Head of caudate nucleus (tissue), 42 donors: ENCODE measurements around the gene PSMB4.
"Not testable (repeated sequence)": the region's sequence is repeated elsewhere in the genome, so short reads cannot be mapped to it uniquely, and the experiment has no call there.

Experiments used
- DNase-seq, 42 donors: peaks; one replicate each; pipeline versions ENCODE4 v3.0.0 to v3.0.0-alpha.2; 2020 to 2021; ENCODE audit warnings: mixed read lengths in 7 of 42
- intact Hi-C: fragments of 100-400 bp; cut with DNase I; formaldehyde crosslinking; loops from one replicate; pipeline ENCODE4 v1.15.0; 2022

The PSMB4 gene

GRCh38 chr1:151399324-151400171 lies at the start of gene PSMB4:
TSS of gene PSMB4 (plus strand) at chr1:151399573. CDS start at chr1:151399588, 15 bp downstream.
- DNase-seq, result peak; percentile 78 to 97 (median 92)
- intact Hi-C loops, result loop anchor here (10.0 kb wide), 2 partner anchors 55 to 105 kb away; partner anchors contain the start of gene RFX5

DNA sequence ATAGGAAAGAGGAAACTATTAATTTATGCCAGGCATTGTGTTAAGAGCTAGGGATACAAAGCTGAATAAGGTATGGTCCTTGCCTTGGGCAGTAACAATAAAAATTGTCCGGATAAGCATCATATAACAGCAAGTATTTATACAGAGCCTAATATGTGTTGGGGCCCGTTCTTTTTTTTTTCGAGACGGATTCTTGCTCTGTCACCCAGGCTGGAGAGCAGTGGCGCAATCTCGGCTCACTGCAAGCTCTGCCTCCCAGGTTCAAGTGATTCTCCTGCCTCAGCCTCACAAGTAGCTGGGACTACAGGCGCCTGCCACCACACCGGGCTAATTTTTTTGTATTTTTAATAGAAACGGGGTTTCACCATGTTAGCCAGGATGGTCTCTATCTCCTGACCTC lies 49.0 kb upstream of the PSMB4 start:
- DNase-seq, intact Hi-C loops: not testable (repeated sequence)

DNA sequence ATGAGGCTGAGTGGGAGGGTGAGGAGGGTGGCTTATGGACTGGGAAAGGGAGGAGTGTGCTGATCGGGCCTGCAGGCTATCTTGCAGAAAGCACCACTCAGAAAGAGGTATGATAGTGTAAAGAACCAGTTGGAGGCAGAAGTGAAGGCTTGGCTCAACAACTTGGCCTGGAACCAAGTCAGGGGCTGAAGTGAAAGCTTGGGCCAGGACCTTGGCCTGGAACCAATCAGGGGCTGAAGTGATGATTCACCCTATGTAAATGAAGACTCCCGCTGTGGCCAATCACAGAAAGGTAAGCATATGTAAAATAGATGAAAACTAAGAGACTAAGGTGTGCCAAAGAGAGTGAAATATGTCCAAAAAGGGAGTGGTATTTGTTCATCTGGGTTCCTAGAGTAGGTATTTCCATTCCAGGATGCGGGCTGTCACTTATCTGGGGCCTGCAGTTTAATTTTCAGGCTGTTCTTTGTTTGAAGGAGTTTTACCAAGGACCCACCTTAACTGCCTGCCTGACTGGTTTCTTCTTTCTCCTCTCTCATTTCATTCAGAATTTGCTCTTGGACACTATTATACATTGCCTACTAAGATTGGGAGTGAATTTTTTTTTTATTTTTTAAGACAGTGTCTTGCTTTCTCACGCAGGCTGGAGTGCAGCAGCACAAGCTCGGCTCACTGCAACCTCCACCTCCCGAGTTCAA lies 47.2 kb upstream of the PSMB4 start:
- intact Hi-C loops, result no loop called here
- no peak for DNase-seq

DNA sequence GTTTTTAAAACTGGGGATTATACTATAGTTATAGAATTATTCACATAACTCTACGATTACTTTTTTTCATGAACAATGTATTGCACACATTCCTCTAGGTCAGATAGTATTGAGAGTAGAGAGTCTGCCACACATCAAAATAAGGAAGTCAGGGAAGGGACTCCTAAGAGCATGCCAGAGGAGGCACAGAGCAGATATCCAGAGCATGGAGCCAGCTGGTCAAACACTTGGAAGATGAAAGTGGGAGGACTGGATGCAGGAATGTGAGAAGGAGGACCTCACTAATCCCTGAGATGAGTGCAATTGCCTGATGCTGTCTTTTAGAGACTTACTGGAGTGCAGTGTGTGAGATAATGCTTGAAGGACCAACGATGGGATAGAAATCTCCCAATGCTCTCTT lies 42.7 kb upstream of the PSMB4 start:
- intact Hi-C loops, result no loop called here
- no peak for DNase-seq

DNA sequence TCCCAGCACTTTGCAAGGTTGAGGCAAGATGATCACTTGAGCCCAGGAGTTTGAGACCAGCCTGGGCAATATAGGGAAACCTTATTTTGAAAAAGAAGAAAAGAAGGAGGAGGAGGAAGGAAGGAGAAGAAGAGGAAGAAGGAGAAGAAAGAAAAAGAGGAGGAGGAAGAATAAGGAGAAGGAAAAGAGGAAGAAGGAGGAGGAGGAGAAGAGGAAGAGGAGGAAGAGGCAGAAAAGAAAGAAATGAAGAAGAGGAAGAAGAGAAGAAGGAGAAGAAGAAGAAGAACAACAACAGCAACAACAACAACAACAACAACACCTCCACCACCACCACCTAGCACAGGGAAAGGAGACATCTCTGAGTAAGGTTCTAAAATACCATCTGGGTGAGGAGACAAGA lies 37.5 kb upstream of the PSMB4 start:
- no peak for DNase-seq
- intact Hi-C loops, result no loop called here

DNA sequence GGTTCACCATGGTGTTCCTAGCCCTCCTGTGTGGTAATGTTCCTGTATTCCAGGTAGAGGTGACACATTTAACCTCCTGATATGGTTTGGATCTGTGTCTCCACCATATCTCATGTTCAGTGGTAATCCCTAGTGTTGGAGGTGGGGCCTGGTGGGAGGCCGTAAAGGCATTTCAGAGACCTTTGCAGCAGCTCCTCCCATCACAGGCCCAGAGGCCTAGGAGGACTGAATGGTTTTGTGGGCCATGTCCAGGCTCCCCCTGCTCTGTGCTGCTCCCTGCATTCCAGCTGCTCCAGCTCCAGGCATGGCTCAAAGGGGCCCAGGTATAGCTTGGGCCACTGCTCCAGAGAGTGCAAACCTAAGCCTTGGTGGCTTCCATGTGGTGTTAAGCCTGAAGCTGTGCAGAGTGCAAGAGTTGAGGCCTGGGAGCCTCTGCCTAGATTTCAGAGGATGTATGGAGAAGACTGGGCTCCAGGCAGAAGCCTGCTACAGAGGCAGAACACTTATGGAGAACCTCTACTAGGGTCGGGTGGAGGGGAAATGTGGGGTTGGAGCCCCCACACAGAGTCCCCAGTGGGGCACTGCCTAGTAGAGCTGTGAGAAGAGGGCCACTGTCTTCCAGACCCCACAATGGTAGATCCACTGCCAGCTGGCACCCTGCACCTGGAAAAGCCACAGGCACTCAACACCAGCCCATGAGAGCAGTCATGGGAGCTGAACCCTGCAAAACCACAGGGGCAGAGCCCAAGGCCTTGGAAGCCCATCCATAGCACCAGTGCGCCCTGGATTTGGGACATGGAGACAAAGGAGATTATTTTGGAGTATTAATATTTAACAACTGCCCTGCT lies 36.8 kb upstream of the PSMB4 start:
- no peak for DNase-seq
- intact Hi-C loops, result no loop called here

- no peak for DNase-seq
- intact Hi-C loops, result no loop called here
These were observed 34.4 kb upstream of the PSMB4 start for GRCh38 chr1:151364996-151365395.

GRCh38 chr1:151367658-151368392 lies 31.5 kb upstream of the PSMB4 start:
- intact Hi-C loops, result no loop called here
- DNase-seq, result peak in 27 of 42 donors; percentile 9 to 80 (median 37)

- intact Hi-C loops, result no loop called here
- DNase-seq, result no peak
These were observed 30.7 kb upstream of the PSMB4 start for GRCh38 chr1:151368393-151369301.

- no peak for DNase-seq
- intact Hi-C loops, result no loop called here
These were observed 30.1 kb upstream of the PSMB4 start for GRCh38 chr1:151369302-151369610.

- DNase-seq, result no peak
- intact Hi-C loops, result no loop called here
These were observed 29.7 kb upstream of the PSMB4 start for GRCh38 chr1:151369621-151370048.

DNA sequence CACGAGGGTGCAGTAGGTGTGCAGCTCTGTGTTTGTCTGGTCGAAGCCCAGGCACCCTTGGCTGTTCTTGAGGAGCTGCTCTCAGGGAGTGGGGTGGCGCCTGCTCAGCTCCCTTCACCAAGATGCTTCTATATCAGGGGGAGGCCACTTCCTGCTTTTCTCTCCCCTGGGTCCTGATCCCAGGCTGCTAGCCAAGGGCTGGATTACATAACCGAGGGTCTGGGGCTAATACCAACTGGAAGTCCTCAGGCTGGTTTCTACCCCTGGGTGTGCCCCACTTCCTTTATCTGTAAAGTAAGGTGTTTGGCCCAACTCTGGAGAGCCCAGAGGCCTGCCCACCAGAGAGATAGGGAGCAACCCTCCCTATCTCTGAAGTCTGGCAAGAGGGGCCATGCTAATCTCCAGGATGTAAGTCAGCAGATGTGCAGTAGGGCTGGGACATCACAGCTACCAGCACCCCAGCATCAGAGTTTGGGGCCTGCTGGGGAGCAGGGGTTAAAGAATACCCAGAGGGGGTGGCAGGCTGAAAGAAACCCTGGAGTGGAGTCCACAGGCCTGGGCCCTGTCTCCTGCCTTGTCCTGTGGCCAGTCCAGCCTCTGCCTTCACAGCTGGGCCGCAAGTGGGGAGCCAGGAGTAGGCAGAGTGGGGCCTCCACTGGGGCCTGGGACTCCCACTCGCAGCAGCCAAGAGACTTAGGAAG lies 29.0 kb upstream of the PSMB4 start:
- peak in 3 of 42 donors; percentile 9 to 38 (median 15) for DNase-seq
- intact Hi-C loops, result no loop called here

- DNase-seq, result peak in 40 of 42 donors; percentile 9 to 72 (median 48)
- intact Hi-C loops, result no loop called here
These were observed 27.9 kb upstream of the PSMB4 start for GRCh38 chr1:151371370-151372057.

GRCh38 chr1:151372058-151372934 lies 27.1 kb upstream of the PSMB4 start, which contains the start of gene SELENBP1:
TSS of gene SELENBP1 (minus strand) at chr1:151372705. CDS start at chr1:151372641, 64 bp downstream.
- peak; percentile 31 to 85 (median 60) for DNase-seq
- intact Hi-C loops, result no loop called here

DNA sequence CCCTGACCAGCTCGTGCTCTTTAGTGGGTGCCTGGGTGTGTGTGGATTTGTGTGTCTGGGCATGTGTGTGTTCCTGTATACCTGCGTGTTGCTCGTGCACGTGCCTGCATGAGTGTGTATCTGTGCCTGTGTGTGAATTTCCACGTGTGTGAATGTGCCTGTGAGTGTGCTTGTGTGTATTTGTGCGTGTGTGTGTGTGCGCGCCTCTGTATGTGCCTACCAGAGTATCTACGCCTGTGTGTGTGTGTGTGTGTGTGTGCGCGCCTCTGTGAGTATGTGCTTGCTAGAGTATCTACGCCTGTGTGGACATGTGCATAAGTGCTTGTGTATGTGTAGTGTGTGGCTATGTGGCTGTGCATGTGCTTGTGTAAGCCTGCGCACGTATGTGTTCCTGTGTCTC lies 26.2 kb upstream of the PSMB4 start:
- DNase-seq, result no peak
- intact Hi-C loops, result no loop called here
